ENCODE data around the gene STK17B.

DNA sequence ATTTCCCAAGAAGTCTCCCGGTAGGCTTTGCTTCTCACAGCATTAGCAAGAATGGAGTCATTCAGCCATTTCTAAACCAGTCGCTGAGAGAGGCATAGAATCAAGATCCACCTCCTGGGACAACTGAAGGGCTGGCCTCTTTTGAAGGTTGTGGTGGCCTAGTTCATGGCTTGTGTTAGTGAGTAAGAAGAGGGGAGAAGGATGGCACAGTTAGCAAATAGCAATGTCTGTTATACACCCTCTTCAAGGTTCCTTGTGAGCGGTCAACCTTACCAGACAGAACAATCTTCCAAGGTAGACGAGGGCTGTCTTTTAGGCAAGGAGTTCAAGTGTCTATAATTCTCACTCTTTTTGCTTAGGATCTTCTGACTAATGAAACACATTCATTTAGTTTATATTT lies 67.3 kb downstream of the STK17B start:
- TF ChIP-seq EZH2 (IDR thresholded peaks at IDR 0.05; ENCODE audit: low read depth, unreplicated experiment) (no peak), ZNF114 (CRISPR knock-in tag; IDR thresholded peaks at IDR 0.05) (no peak), EZH2phosphoT487 (IDR thresholded peaks at IDR 0.05; ENCODE audit: unreplicated experiment) (no peak)
- TF ChIP-seq, protein P1, sequence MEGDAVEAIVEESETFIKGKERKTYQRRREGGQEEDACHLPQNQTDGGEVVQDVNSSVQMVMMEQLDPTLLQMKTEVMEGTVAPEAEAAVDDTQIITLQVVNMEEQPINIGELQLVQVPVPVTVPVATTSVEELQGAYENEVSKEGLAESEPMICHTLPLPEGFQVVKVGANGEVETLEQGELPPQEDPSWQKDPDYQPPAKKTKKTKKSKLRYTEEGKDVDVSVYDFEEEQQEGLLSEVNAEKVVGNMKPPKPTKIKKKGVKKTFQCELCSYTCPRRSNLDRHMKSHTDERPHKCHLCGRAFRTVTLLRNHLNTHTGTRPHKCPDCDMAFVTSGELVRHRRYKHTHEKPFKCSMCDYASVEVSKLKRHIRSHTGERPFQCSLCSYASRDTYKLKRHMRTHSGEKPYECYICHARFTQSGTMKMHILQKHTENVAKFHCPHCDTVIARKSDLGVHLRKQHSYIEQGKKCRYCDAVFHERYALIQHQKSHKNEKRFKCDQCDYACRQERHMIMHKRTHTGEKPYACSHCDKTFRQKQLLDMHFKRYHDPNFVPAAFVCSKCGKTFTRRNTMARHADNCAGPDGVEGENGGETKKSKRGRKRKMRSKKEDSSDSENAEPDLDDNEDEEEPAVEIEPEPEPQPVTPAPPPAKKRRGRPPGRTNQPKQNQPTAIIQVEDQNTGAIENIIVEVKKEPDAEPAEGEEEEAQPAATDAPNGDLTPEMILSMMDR (conservative IDR thresholded peaks at IDR 0.05; ENCODE audit: low read depth in 2 of 2) = no peak

Data from GM23338 (cell line).